HepG2 (cell line): ENCODE measurements around the gene RTEL1. TPM values are rescaled to one million over a fixed set of nuclear protein-coding genes. Genes with fewer than 3 reads are reported as not detected.

Experiments
- CTCF ChIP-seq: sonication (generic); formaldehyde crosslinking; IDR thresholded peaks from 2 replicates; pipeline ENCODE4 v1.5.0; 2020; ENCODE audit warnings: mild to moderate bottlenecking, missing genetic modification reagents, moderate library complexity
- DNMT1 ChIP-seq: sonication (generic); formaldehyde crosslinking; IDR thresholded peaks from 2 replicates; pipeline ENCODE4 v1.5.1; 2020; ENCODE audit warnings: mild to moderate bottlenecking, missing genetic modification reagents
- EED ChIP-seq: sonication (generic); formaldehyde crosslinking; IDR thresholded peaks from 2 replicates; pipeline ENCODE4 v1.5.0; 2020; ENCODE audit warnings: mild to moderate bottlenecking, missing genetic modification reagents
- IRF2 ChIP-seq: IDR thresholded peaks from 2 replicates; pipeline ENCODE4 v1.6.1; 2018; ENCODE audit warnings: missing genetic modification reagents, missing compliant biosample characterization
- KAT8 ChIP-seq: IDR thresholded peaks from 2 replicates; pipeline ENCODE4 v1.6.1; 2016; ENCODE audit warnings: missing genetic modification reagents, missing compliant biosample characterization
- NCOA1 ChIP-seq: sonication (generic); formaldehyde crosslinking; IDR thresholded peaks from 2 replicates; pipeline ENCODE4 v1.9.0; 2021; ENCODE audit warnings: missing genetic modification reagents
- NR1H2 ChIP-seq: sonication (generic); formaldehyde crosslinking; IDR thresholded peaks from 2 replicates; pipeline ENCODE4 v1.8.1; 2022; ENCODE audit warnings: low read depth, missing genetic modification reagents, borderline replicate concordance
- NR2F6 ChIP-seq, 2 experiments: IDR thresholded peaks; 2 replicates each; pipeline ENCODE4 v1.6.1; 2016; ENCODE audit warnings: antibody characterized with exemption in 1 of 2, mild to moderate bottlenecking in 1 of 2
- PCBP2 ChIP-seq: fragments of 200-400 bp; formaldehyde crosslinking; optimal IDR thresholded peaks from 2 replicates; pipeline ENCODE3; 2018; ENCODE audit warnings: low read length, low read depth; ENCODE audit not compliant: poor library complexity, severe bottlenecking
- PRMT3 ChIP-seq: sonication (generic); formaldehyde crosslinking; IDR thresholded peaks from 2 replicates; pipeline ENCODE4 v1.8.1; 2022; ENCODE audit warnings: low read depth, mild to moderate bottlenecking, moderate library complexity, missing genetic modification reagents, borderline replicate concordance
- RARG ChIP-seq: sonication (generic); formaldehyde crosslinking; IDR thresholded peaks from 2 replicates; pipeline ENCODE4 v1.4.0; 2020; ENCODE audit warnings: low read depth, mild to moderate bottlenecking, missing genetic modification reagents
- ZBTB26 ChIP-seq: IDR thresholded peaks from 2 replicates; pipeline ENCODE4 v1.6.1; 2016; ENCODE audit warnings: missing compliant biosample characterization, missing genetic modification reagents, borderline replicate concordance
- ZBTB39 ChIP-seq: sonication (generic); formaldehyde crosslinking; IDR thresholded peaks from 2 replicates; pipeline ENCODE4 v1.5.0; 2020; ENCODE audit warnings: missing genetic modification reagents
- ZFX ChIP-seq: sonication (generic); formaldehyde crosslinking; IDR thresholded peaks from 2 replicates; pipeline ENCODE4 v1.4.0; 2020; ENCODE audit warnings: mild to moderate bottlenecking, low read depth, missing genetic modification reagents, moderate library complexity
- ZKSCAN8 ChIP-seq: IDR thresholded peaks from 2 replicates; pipeline ENCODE4 v1.6.1; 2016; ENCODE audit warnings: borderline replicate concordance, missing genetic modification reagents, missing compliant biosample characterization
- ZNF350 ChIP-seq: sonication (generic); formaldehyde crosslinking; IDR thresholded peaks from 2 replicates; pipeline ENCODE4 v1.4.0; 2020; ENCODE audit warnings: mild to moderate bottlenecking, low read depth, missing genetic modification reagents, borderline replicate concordance
- ZNF431 ChIP-seq: sonication (generic); formaldehyde crosslinking; IDR thresholded peaks from 2 replicates; pipeline ENCODE4 v1.9.0; 2022; ENCODE audit warnings: missing genetic modification reagents, low read depth, mild to moderate bottlenecking, borderline replicate concordance
- ZNF512 ChIP-seq: sonication (generic); formaldehyde crosslinking; IDR thresholded peaks from 2 replicates; pipeline ENCODE4 v1.4.0; 2020; ENCODE audit warnings: mild to moderate bottlenecking, missing genetic modification reagents
- ZNF780A ChIP-seq: sonication (generic); formaldehyde crosslinking; IDR thresholded peaks from 2 replicates; pipeline ENCODE4 v1.8.0; 2022; ENCODE audit warnings: mild to moderate bottlenecking, missing genetic modification reagents, moderate library complexity
- ZNF788 ChIP-seq: sonication (generic); formaldehyde crosslinking; IDR thresholded peaks from 2 replicates; pipeline ENCODE4 v1.5.0; 2020; ENCODE audit warnings: mild to moderate bottlenecking, missing genetic modification reagents, borderline replicate concordance
- polyA plus RNA-seq, 8 experiments: library from polyadenylated mRNA; depleted of rRNA in 3 of 8; stranded (reverse) in 7 of 8; unstranded in 1 of 8; fragments of >200 nt; fragmentation: Illumina TruSeq in 4 of 8; extraction: Trizol in 4 of 8; gene quantifications; 2 replicates each; pipeline versions ENCODE4 v1.2.1 to v1.2.3, GENCODE V29; 2011 to 2016; ENCODE audit warnings: low read depth in 4 of 8, missing spikeins in 1 of 8, mixed read lengths in 1 of 8; ENCODE audit not compliant: insufficient read depth in 1 of 8
- total RNA-seq, 5 experiments: library from RNA; depleted of rRNA; stranded (reverse); fragments of >200 nt; fragmentation: Illumina TruSeq; extraction: Trizol; gene quantifications; 2 replicates each; pipeline ENCODE4 v1.2.3, GENCODE V29; 2016; ENCODE audit warnings: low read depth in 1 of 5

The RTEL1 gene
- total and polyA plus RNA-seq, 2 of the 13 experiments (the other 11 are each of a cell fraction or from before 2014, with no cell fraction given) = 21.8 to 36.4 TPM

- TF ChIP-seq ZFX (no peak), CTCF (peak; percentile 27; the same call in 1 of the 2 replicates), ZNF512 (CRISPR knock-in tag) (peak; percentile 81; the same call in 1 of the 2 replicates), ZNF788 (CRISPR knock-in tag) (no peak; the same call in 1 of the 2 replicates), IRF2 (no peak), NCOA1 (CRISPR knock-in tag) (peak; percentile 19; the same call in 1 of the 2 replicates), ZBTB39 (CRISPR knock-in tag) (0 out of 2 replicates have a peak, but pooled peaks have one; percentile 71), ZBTB26 (CRISPR knock-in tag) (no peak), ZNF780A (CRISPR knock-in tag) (no peak), NR2F6 (IDR thresholded peaks at IDR 0.05) (no peak), NR2F6 (CRISPR knock-in tag; IDR thresholded peaks at IDR 0.05) (no peak; the same call in 1 of the 2 replicates), KAT8 (CRISPR knock-in tag) (no peak), ZNF350 (CRISPR knock-in tag) (peak; percentile 35; the same call in 1 of the 2 replicates), PRMT3 (CRISPR knock-in tag) (0 out of 2 replicates have a peak, but pooled peaks have one; percentile 20), PCBP2 (no peak), ZNF431 (CRISPR knock-in tag) (no peak; the same call in 1 of the 2 replicates), RARG (CRISPR knock-in tag) (0 out of 2 replicates have a peak, but pooled peaks have one; percentile 21), NR1H2 (CRISPR knock-in tag) (no peak), ZKSCAN8 (CRISPR knock-in tag) (no peak), EED (0 out of 2 replicates have a peak, but pooled peaks have one; percentile 51), DNMT1 (peak; percentile 2; the same call in 1 of the 2 replicates)
Observed at GRCh38 chr20:63658749-63659187, 656 bp downstream of the RTEL1 start (continued).
